GM18870 (cell line): Measurements from ENCODE around the gene RPS6KA3.
"Not testable (repeated sequence)": the region's sequence is repeated elsewhere in the genome, so short reads cannot be mapped to it uniquely, and the experiment has no call there.

ENCODE experiments used
- ATAC-seq: cut with Tn5 transposase; IDR thresholded peaks from one replicate; pipeline ENCODE4 v1.9.1; 2021; ENCODE audit warnings: moderate library complexity; ENCODE audit not compliant: unreplicated experiment

RPS6KA3 gene

GRCh38 chrX:20224814-20225487 is 41.8 kb downstream of the RPS6KA3 start:
- ATAC-seq, result peak; percentile 87

GRCh38 chrX:20221902-20222301 is 44.8 kb downstream of the RPS6KA3 start:
- no peak for ATAC-seq

GRCh38 chrX:20218836-20219505 is 47.7 kb downstream of the RPS6KA3 start:
- ATAC-seq, result no peak

GRCh38 chrX:20217906-20218305 is 48.8 kb downstream of the RPS6KA3 start:
- ATAC-seq, result no peak

GRCh38 chrX:20217271-20217670 is 49.4 kb downstream of the RPS6KA3 start:
- ATAC-seq, result no peak

GRCh38 chrX:20215565-20215964 is 51.1 kb downstream of the RPS6KA3 start:
- ATAC-seq, result no peak

- peak; percentile 97 for ATAC-seq
Observed at GRCh38 chrX:20212486-20213089, 54.1 kb downstream of the RPS6KA3 start.

- ATAC-seq, result no peak
Observed at GRCh38 chrX:20211261-20211786, 55.4 kb downstream of the RPS6KA3 start.

GRCh38 chrX:20205927-20206708 is 60.6 kb downstream of the RPS6KA3 start:
- ATAC-seq, result peak; percentile 85

- no peak for ATAC-seq
Observed at GRCh38 chrX:20204351-20204750, 62.4 kb downstream of the RPS6KA3 start.

GRCh38 chrX:20197641-20198210 is 69.0 kb downstream of the RPS6KA3 start:
- no peak for ATAC-seq

GRCh38 chrX:20189171-20189570 is 77.5 kb downstream of the RPS6KA3 start:
- ATAC-seq, result no peak

GRCh38 chrX:20181598-20182329 is 84.9 kb downstream of the RPS6KA3 start:
- ATAC-seq, result no peak

- no peak for ATAC-seq
Observed at GRCh38 chrX:20177093-20177492, 89.6 kb downstream of the RPS6KA3 start.

- no peak for ATAC-seq
Observed at GRCh38 chrX:20173856-20174255, 92.9 kb downstream of the RPS6KA3 start.

- ATAC-seq, result no peak
Observed at GRCh38 chrX:20173313-20173712, 93.4 kb downstream of the RPS6KA3 start.

GRCh38 chrX:20171887-20172286 is 94.8 kb downstream of the RPS6KA3 start:
- no peak for ATAC-seq

- not testable (repeated sequence) for ATAC-seq
Observed at GRCh38 chrX:20162516-20162915, 104.2 kb downstream of the RPS6KA3 start.

- no peak for ATAC-seq
Observed at GRCh38 chrX:20159797-20160385, 106.8 kb downstream of the RPS6KA3 start.

- no peak for ATAC-seq
Observed at GRCh38 chrX:20151689-20152088, 115.0 kb downstream of the RPS6KA3 start.
